ENCODE data around the gene VEGFA. TPM values are rescaled to one million over a fixed set of nuclear protein-coding genes. Genes with fewer than 3 reads are reported as not detected.

The VEGFA gene
- total and polyA plus RNA-seq, 2 of the 8 experiments (the other 6 are each of a cell fraction or from before 2014, with no cell fraction given) = 42.2 to 58.5 TPM

DNA sequence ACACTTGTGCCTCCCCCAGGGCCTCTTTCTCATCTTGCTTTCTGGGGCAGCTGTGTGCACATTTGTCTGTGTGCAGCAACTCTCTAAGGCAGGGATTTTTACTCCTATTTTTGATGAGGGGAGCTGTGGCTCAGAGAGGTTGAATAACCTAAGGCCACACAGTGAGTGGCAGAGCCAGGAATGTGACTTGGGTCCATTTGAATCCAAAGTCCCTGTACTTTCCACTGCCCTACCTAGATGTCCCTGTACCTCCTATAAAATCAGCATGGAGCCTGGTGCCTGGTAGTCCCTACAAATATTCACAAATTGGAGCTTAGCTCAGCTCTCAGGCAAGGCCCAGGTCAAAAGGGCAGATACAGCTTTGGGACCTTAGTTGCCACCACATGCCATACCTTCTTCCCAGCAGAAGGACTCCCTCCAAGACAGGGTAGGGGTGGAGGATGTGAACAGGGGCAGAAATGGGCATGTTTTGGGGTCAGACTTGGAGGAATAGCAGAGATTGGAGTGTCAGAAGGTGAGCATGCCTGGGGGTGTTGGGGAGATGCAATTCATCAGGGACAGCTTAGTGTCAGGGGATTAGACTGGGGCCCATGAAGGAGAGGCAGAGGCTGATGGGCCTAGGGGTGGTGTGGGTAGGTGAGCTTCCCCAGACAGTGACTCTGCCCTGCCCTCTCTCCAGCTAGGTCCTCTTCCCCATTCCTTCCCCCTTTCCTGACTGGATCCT is 4.1 kb upstream of the VEGFA start:
- Histone ChIP-seq H2BK120ac (replicated peaks; ENCODE audit: low read depth, low read length) (no peak overlapping the region), H3K4me1 (replicated peaks in 1 of 4; ENCODE audit: control insufficient read depth in 3 of 4, insufficient read depth in 4 of 4, low read length in 3 of 4) (peaks cover 0 to 18% (median 9%) of the 10 kb centered on the region in 4 experiments; a peak in 6 of 7 replicates), H3K9ac (replicated peaks in 1 of 4; ENCODE audit: extremely low read depth in 1 of 4, low read depth in 3 of 4, low read length in 3 of 4) (no peak overlapping the region), H2AK5ac (ENCODE audit: low read depth, low read length) (no peak overlapping the region; the same call in 1 of the 2 replicates), H2AFZ (ENCODE audit: low read length) (peak overlapping the region; percentile 75; the same call in 1 of the 2 replicates), H2BK15ac (ENCODE audit: low read length) (no peak overlapping the region), H3K56ac (replicated peaks; ENCODE audit: insufficient read length, low read depth, low read length) (no peak overlapping the region), H3K27me3 (replicated peaks in 1 of 4; ENCODE audit: control insufficient read depth in 3 of 4, extremely low read depth in 1 of 4, insufficient read depth in 3 of 4, low read length in 3 of 4) (peaks cover 0 to 7% (median 0%) of the 10 kb centered on the region in 4 experiments; a peak in 1 of 7 replicates), H4K20me1 (replicated peaks in 1 of 2; ENCODE audit: control insufficient read depth in 1 of 2, insufficient read depth in 2 of 2, low read length in 2 of 2) (no peaks in the 10 kb centered on the region), H2BK20ac (ENCODE audit: low read length) (peak overlapping the region; percentile 11; the same call in 1 of the 2 replicates), H3K18ac (ENCODE audit: extremely low read depth, low read length) (no peak overlapping the region), H4K8ac (ENCODE audit: extremely low read depth, insufficient read depth, low read length) (no peak overlapping the region), H2BK5ac (ENCODE audit: low read depth, low read length) (no peak overlapping the region), H3K4me3 (ENCODE audit: extremely low read depth in 1 of 4, insufficient read depth in 2 of 4, low read depth in 3 of 4, low read length in 4 of 4) (no peak overlapping the region), H3K9me3 (ENCODE audit: insufficient read depth in 2 of 2, low read depth in 1 of 2, low read length in 1 of 2) (no peaks in the 10 kb centered on the region), H3K27ac (ENCODE audit: low read depth, low read length) (no peak overlapping the region), H4K5ac (ENCODE audit: insufficient read length, low read depth, low read length) (no peak overlapping the region), H3K36me3 (ENCODE audit: control insufficient read depth in 2 of 4, insufficient read depth in 4 of 4, low read length in 3 of 4) (no peaks in the 10 kb centered on the region), H3K23ac (ENCODE audit: insufficient read length) (no peak overlapping the region), H3K4ac (replicated peaks; ENCODE audit: insufficient read length, low read depth, low read length) (no peak overlapping the region), H2BK12ac (ENCODE audit: low read depth, low read length) (peak overlapping the region; percentile 12; the same call in 1 of the 2 replicates), H3K79me2 (ENCODE audit: control insufficient read depth in 1 of 2, insufficient read depth in 2 of 2, low read length in 2 of 2) (peaks cover 0 to 5% of the 10 kb centered on the region in 2 experiments; a peak in 1 of 4 replicates), H3K79me1 (ENCODE audit: low read depth, low read length) (no peaks in the 10 kb centered on the region), H3K14ac (ENCODE audit: insufficient read length) (no peak overlapping the region), H3K4me2 (ENCODE audit: insufficient read depth in 1 of 2, low read depth in 2 of 2, low read length in 2 of 2) (0 out of 4 replicates have a peak overlapping the region, but pooled peaks of 1 of the 2 experiments have one; percentile 1), H4K91ac (replicated peaks; ENCODE audit: insufficient read length, low read length) (no peak overlapping the region), H3K23me2 (ENCODE audit: low read depth, low read length) (peaks cover 4% of the 10 kb centered on the region; the same call in 1 of the 2 replicates)
- DNase-seq (ENCODE audit: low read depth in 1 of 2, low spot score in 2 of 2) (no peak), FAIRE-seq (no peak)
- TF ChIP-seq ASH2L (IDR thresholded peaks at IDR 0.05; ENCODE audit: low read length) (no peak), SP4 (IDR thresholded peaks at IDR 0.05; ENCODE audit: low read length) (no peak)
- POLR2A ChIA-PET (ENCODE audit: partially characterized antibody) = interaction anchor here (0.9 to 1.2 kb wide), 2 partner anchors 9 to 11 kb away, joined by 3 read pairs; no protein-coding TSS in a partner anchor
- CTCF ChIA-PET (ENCODE audit: partially characterized antibody) = interaction anchor here (0.6 to 13.3 kb wide), 11 partner anchors 8 to 313 kb away, joined by 3 to 146 read pairs (median 8); no protein-coding TSS in a partner anchor
